NCI-H774 (cell line): ENCODE measurements around the gene SNED1.
A peak's percentile ranks its signal among the peaks of the same experiment; 100 is the strongest.

Experiments
- DNase-seq: peaks from one replicate; lab custom pipeline; 2025; lab: John Stamatoyannopoulos, UW

Gene SNED1

DNA sequence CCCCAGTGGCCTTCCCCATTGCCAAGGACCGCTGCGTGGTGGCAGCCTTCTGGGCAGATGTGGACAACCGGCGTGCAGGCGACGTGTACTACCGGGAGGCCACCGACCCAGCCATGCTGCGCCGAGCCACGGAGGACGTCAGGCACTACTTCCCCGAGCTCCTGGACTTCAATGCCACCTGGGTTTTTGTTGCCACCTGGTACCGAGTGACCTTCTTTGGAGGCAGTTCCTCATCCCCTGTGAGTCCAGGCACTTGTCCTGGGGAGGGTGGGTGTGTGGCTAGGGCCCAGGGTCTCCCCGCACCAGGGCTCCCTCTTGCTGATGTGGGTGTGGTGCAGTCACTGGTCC lies 31.9 kb downstream of the SNED1 start:
- DNase-seq: no peak

DNA sequence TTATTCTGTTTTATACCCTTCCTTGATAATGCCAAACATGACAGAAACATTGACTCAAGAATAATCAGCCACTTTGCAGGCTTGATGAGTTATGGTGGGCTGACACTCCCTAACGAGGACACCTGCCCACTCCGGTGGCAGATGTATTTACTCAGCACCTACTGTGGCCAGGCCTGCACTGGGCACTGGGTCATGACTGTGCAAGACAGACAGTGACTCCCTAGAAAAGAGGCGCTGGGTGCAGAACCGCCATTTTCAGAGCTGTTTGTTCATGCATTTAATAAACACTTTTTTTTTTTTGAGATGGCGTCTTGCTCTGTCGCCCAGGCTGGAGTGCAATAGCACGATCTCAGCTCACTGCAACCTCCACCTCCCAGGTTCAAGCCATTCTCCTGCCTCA lies 32.5 kb downstream of the SNED1 start:
- DNase-seq: peak; percentile 40

DNA sequence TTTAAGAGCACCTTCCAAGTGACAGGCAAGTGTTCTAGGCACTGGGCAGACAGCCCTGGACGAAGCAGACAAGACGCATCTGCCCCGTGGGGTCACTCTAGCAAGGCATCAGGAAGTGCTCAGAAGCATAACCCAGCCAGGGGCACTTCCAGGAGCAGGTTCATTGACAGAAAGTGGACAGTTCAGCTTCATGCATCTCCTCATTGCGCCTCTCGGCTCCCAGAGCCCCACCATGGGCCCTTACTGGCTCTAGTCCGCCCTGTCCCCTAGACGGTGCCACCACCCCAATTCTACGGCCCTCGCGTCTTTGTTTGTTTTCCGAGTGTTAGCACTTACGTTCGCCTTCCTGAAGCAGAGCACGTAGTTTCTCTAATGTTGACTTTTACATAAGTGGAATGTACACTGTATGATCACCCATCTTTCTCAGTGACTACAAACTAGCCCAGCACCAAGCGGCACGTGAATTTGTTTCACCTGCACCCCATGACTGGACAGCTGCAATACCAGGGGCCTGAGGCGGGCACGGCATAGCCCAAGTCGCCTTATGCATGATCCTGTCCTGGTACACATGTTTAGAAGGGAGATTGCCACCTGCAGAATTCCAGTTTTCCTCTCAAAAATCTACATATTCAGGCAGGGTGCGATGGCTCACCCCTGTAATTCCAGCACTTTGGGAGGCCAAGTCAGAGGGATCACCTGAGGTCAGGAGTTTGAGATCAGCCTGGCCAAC lies 33.2 kb downstream of the SNED1 start:
- peak; percentile 12 for DNase-seq

DNA sequence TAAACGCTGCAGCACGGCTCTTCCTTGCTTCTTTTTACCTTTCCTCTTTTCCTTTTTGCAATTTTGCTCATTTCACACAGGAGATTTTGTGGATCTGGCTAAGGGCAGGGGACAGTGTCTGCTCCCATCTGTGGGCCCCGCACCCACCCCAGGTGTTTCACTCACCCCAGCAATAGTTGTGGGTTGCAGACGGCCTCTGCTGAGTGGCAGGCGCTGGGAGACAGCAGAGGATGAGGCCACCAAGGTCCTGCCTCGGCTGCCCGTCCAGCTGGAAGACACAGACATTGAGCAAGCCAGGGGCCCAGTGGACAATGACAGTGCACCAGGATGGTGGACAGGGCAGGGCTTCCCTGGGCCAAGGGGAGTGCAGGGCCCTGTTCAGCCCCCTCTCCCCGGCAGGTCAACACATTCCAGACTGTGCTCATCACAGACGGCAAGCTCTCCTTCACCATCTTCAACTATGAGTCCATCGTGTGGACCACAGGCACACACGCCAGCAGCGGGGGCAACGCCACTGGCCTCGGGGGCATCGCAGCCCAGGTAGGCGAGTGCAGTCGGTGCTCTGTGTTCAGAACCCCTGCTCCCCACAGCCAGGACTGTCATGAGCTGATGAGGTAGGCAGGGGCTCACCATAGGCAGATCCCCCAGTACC lies 35.0 kb downstream of the SNED1 start:
- DNase-seq: no peak

DNA sequence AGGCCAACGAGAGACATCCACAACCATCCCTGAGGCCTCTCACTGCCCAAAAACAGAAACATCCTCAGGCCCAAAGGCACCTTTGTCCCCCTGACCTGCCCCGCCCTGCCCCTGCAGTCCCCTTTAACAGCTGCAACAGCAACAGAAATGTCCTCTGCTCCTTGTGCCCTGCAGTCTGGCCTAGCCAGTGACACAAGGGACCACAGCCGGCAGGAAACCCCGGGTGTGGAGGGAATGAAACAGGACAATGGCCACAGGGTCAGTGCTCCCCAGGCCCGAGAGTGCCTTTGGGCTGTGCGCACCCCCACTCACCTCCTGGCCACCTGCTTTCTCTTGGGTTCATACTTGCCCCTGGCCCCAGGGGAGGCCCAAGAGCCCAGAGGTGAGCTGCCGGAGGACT lies 35.6 kb downstream of the SNED1 start:
- no peak for DNase-seq

DNA sequence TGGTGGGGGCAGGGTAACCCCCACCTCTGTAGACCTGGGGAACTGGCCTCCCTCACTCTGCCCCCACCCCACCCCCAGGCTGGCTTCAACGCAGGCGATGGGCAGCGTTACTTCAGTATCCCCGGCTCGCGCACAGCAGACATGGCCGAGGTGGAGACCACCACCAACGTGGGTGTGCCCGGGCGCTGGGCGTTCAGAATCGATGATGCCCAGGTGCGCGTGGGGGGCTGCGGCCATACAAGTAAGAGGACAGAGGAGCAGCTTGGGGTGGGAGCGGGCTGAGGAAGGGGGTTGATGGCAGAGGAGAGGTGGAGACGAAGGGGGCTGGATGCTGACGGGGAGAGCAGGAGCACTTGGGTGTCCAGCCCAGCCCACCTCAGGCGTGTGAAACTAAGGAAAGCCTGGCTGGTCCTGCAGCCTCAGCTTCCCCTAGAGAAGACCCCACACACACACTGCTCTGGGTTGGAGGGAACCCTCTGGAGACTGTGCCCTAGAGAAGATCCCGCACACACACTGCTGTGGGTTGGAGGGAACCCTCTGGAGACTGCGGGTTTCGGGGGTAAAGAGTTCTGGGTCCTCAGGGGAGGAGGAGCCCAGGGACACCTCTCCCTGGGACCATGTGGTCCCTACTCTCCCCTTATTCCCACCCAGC lies 36.2 kb downstream of the SNED1 start:
- no peak for DNase-seq

DNA sequence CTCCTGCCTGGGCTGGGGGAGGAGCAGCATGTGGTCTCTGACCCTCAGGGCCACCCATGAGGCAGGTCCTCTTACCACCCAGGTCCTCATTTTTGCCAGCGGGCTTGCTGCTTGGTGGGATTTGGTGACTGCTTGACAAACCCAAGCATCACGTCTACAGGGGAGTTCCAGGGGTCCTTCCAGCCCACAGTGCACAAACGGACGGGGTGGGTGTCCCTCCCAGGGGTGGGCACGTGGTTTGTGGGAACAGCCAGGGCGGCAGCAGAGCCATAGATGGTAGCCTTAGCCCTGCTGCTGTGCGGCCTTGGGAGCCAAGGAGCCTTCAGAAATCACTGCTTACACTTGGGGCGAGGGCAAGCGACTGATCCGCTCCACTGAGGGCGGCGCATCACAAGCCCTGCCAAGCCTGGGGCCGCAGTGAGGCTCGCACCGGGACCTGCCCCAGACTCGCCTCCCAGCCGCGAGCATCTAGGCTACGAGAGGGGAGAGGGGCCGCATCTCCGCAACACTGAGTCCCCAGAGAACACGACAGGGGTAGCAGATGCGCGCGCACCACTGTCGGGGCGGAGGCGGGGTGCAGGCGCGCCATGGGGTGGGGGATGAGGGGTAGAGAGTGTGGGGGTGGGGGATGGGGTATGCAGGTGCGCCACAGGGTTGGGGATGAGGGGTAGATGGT lies 36.9 kb downstream of the SNED1 start:
- no peak for DNase-seq

DNA sequence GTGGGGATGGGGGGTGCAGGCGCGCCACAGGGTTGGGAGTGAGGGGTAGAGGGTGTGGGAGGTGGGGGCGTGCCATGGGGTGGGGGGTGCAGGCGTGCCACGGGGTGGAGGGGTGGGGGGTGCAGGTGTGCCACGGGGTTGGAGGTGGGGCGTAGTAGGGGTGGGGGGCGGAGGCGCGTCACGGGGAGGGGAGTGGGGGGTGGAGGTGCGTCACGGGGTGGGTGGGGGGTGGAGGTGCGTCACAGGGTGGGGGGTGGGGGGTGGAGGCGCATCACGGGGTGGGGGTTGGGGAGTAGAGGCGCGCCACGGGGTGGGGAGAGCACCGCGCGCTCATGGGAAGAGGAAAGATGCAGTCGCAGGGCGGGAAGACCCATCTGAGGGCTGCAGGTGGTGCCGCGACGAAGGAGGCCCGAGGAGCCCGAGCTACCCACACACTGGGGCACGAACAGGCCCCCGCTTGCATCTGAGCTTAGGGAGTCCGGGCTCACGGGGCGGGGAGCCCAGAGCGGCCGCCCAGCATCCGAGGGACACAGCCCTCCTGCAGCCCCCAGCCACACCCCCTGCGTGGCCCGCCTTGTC lies 37.5 kb downstream of the SNED1 start:
- DNase-seq: no peak

DNA sequence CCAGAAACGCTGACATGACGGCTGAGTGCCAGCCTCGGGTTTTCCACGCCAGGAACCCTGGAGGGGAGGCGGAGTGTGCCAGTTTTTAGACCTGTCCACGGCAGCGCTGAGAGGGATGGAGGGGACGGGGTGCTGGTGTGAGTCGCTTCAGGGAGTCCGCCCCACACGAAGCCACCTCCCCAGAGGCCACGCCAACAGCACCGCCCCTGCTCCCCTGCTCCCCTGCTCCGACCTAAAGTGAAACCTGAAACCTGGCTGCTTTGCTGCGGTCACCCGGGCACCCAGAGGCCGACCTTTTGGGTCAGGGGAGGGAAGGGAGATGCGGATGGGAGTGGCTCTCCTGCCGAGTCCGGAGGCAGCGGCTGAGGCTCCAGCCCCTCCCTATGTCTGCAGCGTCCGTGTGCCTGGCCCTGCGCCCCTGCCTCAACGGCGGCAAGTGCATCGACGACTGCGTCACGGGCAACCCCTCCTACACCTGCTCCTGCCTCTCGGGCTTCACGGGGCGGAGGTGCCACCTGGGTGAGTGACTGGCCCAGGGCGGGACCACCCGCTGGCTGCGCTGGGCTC lies 38.1 kb downstream of the SNED1 start:
- no peak for DNase-seq

DNA sequence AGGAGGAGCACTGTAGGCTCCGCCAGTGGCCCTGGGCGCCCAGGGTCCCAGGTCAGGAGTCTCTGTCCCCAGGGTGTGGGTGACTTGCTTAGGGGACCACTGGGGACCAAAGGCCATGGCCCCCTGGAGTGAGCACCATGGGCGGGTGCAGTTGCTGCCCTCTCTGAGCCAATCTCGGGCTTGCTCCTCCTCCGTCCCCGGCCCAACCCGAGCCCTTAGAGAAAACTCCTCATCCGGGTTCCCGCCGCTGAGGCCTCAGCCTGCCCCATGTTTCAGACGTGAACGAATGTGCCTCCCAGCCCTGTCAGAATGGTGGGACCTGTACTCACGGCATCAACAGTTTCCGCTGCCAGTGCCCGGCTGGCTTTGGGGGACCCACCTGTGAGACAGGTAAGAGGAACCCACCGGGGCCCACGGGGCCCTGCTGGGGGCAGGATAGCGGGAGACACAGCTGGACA lies 38.6 kb downstream of the SNED1 start:
- no peak for DNase-seq

DNA sequence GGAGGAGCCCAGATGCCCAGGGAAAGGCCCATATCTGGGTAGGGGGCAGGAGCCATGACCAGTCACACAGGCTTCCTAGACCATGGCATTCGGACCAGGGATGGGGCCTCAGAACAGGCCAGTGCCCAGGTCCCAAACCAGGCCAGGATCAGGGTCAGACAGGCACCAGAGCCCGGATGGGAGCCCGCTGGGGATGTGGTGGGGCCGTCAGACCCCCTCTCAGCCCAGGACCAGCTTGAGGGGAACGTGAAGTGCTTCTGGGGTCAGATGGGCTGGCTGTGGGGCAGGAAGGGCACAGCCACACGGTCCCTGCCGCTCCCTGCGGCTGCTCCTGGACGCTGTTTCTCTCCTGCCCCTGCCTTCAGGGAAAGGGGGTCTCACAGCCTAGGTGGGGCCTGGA lies 39.1 kb downstream of the SNED1 start:
- DNase-seq: no peak

DNA sequence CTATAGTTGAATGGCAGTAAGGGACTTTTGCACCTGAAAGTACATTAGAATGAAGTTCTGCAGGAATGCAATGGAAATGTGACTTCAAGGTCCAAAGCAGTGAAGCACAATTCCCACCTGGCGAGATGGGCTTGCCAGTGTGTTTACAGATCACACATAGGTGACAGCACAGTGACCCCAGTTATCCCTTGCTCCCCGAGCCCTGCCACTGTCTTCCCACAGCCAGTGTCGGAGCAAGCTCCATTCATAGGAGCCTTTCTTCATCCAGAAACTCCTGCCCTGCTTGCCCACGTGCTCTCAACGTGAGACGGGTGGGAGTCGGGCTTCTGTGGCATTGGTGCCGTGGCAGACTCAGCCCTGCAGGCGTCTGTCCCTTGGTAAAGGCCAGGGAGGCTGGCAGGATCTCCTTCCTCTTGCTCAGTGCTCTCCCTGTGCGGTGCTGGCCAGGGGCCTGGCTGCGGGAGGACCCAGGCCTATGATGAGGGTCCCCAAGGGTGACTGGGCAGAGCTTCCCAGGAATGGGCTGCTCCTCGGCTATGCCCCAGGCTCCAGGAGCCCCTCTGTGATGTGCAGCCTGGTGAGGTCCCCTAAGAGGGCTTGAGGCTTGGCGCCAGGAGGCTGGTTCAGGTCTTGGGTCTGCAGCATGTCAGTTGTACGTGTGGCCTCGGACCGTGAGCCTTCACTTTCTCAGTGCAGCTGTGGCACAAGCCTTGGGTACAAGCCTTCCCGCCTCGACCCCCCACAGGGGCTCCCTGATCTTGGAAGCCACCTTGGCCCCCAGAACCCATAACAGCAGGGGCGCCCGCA lies 40.2 kb downstream of the SNED1 start:
- no peak for DNase-seq

DNA sequence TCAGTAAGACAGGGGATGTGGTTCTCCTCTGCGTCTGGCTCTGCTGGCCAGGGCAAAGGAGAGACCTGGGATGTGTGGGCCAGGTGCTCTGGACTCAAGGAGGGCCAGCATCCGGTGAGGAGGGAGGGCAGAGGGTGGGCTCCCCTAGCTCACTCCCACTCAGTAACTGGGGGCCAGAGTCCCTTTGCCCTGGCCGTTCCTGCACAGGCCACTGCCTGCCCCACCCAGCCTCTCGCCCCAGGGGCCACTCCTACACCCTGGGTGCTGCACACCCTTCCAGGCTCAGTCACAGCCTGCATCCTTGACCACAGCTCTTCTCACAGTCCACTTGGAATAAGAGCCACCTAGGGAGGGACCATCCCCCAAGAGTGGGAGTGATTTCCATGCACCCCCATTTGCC lies 41.0 kb downstream of the SNED1 start:
- DNase-seq: no peak

DNA sequence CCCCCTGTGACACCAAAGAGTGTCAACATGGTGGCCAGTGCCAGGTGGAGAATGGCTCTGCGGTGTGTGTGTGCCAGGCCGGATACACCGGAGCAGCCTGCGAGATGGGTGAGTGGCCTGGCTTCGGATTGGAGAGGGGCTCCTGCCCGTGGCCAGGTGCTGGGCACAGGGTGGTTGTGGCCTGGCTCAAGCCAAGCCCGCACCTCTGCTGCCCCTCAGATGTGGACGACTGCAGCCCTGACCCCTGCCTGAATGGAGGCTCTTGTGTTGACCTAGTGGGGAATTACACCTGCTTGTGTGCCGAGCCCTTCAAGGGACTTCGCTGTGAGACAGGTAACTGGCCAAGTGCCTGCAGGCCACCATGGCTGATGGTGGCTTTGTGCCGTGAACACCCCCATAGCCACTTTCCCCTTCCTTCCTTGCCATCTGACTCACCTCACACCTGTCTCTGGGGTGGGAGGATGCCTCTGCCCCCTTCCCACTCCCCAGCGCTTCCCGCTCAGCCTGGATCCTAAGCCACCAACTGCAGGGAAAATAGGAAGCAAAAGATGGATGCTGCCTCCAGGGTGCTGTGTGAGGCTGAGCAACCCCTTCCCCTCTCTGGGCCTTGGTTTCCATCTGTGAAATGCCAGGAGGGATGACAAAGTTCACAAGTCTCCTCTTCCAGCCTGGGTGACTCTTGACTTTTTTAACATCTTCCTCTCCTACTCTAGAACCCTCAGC lies 41.8 kb downstream of the SNED1 start:
- DNase-seq: no peak

DNA sequence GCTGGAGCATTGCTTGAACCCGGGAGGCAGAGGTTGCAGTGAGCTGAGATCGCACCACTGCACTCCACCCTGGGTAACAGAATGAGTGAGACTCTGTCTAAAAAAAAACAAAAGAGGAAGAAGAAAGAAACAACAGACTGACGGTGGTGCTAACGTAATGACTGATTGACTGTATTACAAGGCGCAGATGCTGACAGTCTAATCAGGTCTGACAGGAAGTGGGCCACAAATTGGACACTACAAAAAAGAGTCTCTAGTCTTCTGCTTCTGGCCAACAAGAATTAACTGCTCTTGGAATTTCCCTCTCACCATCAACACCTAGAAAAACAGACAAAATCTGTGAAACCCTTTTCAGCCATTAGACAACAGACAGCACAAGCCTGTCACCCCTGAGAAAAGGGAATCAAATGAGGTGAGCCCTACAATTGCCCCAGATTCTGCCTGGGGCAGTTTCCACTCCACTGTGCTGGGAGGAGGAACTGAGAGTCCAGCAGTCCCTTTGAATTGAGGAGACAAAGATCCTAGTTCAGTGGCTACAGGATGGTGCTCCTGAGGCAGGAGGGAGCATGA lies 43.3 kb downstream of the SNED1 start:
- DNase-seq: no peak

DNA sequence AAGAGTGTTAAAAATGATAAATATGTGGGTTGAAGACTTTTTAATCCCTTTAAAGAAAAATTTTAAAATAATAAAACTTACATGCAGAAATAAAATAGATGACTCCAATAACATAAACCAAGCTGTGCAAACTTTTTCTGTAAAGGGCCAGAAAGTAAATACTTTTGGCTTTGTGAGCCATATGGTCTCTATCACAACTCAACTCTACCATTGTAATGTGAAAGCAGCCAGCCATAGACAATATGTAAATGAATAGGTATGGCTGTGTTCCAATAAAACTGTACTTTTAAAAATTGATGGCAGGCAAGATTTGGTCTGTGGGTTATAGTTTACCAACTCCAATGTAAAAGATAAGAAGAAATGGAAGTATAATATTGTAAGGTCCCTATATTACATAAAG lies 45.2 kb downstream of the SNED1 start:
- DNase-seq: no peak

DNA sequence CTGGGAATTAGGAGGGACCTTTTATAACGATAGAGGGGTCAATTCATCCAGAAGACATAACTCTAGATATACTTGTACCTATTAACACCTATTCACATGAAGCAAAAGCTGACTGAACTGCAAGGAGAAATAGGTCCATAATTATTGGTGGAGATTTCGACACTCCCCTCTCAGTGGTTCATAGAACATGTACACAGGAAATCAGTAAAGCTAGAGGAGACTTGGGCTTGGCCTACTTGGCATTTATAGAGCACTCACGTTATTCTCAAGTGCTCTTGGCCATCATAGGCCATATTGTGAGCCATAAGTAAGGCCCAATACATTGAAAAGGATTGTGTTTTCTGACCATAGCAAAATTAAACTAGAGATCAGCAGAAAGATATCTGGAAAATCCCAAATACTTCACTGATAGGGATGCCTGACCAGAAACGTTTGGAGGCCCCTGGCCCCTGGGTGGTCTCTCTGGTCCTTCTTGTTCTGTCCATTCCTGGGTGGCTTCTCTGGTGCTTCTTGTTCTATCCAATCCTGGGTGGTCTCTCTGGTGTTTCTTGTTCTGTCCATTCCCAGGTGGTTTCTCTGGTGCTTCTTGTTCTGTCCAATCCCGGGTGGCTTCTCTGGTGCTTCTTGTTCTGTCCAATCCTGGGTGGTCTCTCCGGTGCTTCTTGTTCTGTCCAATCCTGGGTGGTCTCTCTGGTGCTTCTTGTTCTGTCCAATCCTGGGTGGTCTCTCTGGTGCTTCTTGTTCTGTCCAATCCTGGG lies 49.0 kb downstream of the SNED1 start:
- DNase-seq: no peak

DNA sequence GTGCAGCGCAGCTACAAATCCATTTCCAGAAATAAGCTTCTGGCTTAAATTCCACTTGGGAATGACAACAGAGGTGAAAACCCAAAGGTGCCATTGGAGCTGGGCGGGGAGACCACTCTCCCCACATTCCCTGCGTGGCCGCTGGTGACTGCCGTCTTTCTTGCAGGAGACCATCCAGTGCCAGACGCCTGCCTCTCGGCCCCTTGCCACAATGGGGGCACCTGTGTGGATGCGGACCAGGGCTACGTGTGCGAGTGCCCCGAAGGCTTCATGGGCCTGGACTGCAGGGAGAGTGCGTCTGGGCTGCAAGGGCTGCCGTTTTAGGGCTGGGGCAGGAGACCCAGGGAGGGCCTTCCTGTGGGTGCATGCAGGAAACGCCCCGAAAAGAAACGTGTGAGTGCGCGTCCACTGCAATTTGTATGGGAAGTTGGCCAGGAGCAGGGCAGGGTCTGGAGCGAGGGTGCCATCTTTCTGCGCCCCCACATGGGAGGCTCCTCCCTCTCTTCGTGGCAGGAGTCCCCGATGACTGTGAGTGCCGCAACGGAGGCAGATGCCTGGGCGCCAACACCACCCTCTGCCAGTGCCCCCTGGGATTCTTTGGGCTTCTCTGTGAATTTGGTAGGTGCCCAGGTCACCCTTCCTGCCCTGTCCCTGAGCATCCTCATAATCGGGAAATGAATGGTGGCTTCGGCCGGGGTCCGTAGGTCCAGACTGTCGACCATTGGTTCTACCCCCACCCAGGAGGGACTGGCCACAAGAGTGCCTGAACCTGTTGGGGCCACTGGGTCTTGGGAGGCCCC lies 49.9 kb downstream of the SNED1 start:
- no peak for DNase-seq

DNA sequence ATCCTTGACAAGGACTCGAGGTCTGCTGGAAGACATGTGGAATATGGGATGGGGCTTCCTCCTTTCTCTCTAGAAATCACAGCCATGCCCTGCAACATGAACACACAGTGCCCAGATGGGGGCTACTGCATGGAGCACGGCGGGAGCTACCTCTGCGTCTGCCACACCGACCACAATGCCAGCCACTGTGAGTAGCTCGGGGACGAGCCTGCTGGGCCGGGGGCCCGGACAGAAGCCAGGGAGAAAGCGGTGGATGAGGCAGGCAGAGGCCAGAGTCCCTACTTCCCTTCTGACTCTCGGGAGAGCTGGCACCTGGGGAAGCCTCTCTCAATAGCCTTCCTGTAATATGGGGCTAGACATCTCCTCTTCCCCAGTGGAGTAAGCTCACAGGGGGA lies 50.5 kb downstream of the SNED1 start:
- DNase-seq: no peak
